Ovary (tissue), 9 donors: ENCODE measurements around the gene DNM1. TPM values are rescaled to one million over a fixed set of nuclear protein-coding genes. Genes with fewer than 3 reads are reported as not detected.

ENCODE experiments used
- microRNA counts: library from miRNA; unstranded; fragments of <30 nt; microRNA quantifications from one replicate; lab custom pipeline; 2016
- microRNA-seq, 3 donors: library from miRNA; unstranded; fragments of <30 nt; microRNA quantifications; one replicate each; pipeline versions ENCODE4 to v1.2.0, GENCODE V29; 2019 to 2020
- polyA plus RNA-seq, 2 donors: library from polyadenylated mRNA; stranded (reverse); fragments of 200-250 nt in 1 of 2; fragments of 350-450 nt in 1 of 2; fragmentation: Illumina TruSeq in 1 of 2; extraction: RNeasy Lipid Tissue Mini Kit (QIAGEN cat#74804) in 1 of 2; gene quantifications; one replicate each; pipeline ENCODE4 v1.2.3, GENCODE V29; 2013 to 2014
- small RNA-seq: library from RNA; depleted of rRNA; stranded (forward); fragments of <200 nt; gene quantifications from one replicate; pipeline ENCODE3, GENCODE V24; 2016
- total RNA-seq, 7 donors: library from RNA; depleted of rRNA in 2 of 7; stranded (reverse); fragments of >200 nt in 2 of 7; fragmentation: NEBNext Ultra II Directional in 3 of 7; extraction: Animal tissue kit (Norgen Biotek cat#: 25700) in 3 of 7; gene quantifications; one replicate each; pipeline versions ENCODE4 v1.1.0 to v1.2.4, GENCODE V29; 2016 to 2023
- donor health status: DM: no; HTN: no; CAD: no; lungs with moderate emphysema.
- donor health status: DM: no; HTN: no; CAD: no.
- donor health status: Bipolar disorder and iron deficiency.
- donor health status: DM: yes; HTN: yes; CAD: no.
- donor health status: DM: no; HTN: no; CAD: no.
- donor health status: DM: yes; HTN: yes; CAD: no.

The DNM1 gene
- total and polyA plus RNA-seq, 9 donors, result 1.2 to 10.4 (median 4.6) TPM

MicroRNA genes within 50 kb of the gene (microRNA counts, 767-probe panel; counts per million panel counts)
- microRNA hsa-miR-199b-5p (lab: Ali Mortazavi, UCI), result 4,074 counts per million, percentile 90 among the panel's probes with 10 or more counts
- microRNA hsa-miR-3154 (lab: Ali Mortazavi, UCI), result 530 counts per million, percentile 78 among the panel's probes with 10 or more counts

Small RNAs within 50 kb of the gene (microRNA-seq; reads per million reads assigned to microRNA genes)
- 9.3 to 90.3 (median 38.1) reads per million in 3 donors for gene MIR199B
- gene MIR3154, result 0 to 0.71 (median 0) reads per million in 3 donors

Small RNAs within 50 kb of the gene (small RNA-seq; reads per million reads assigned to genes)
- gene MIR199B (6.7 reads per million, percentile 82 among the genes with 10 or more reads in this experiment), gene MIR3154 (not detected)

Other genes starting within 250 kb of the DNM1 start
- 100 to 1,000 TPM in 2 of 7 donors, 10 to 100 TPM in 4, 1 to 10 TPM in 1; 8.6 to 104 (median 76.0) TPM for gene EEIG1, start 222.4 kb upstream of the DNM1 start, total RNA-seq
- 10 to 100 TPM; 17.9 to 20.8 TPM for gene EEIG1, start 222.4 kb upstream of the DNM1 start, polyA plus RNA-seq
- 10 to 100 TPM in 1 of 7 donors, 1 to 10 TPM in 6; 4.1 to 10.9 (median 5.9) TPM for gene NAIF1, start 136.1 kb upstream of the DNM1 start, total RNA-seq
- 1 to 10 TPM; 6.6 to 9.0 TPM for gene NAIF1, start 136.1 kb upstream of the DNM1 start, polyA plus RNA-seq
- gene SLC25A25, start 135.1 kb upstream of the DNM1 start, total RNA-seq, result 10 to 100 TPM; 24.1 to 90.1 (median 40.0) TPM
- 10 to 100 TPM; 23.4 to 28.6 TPM for gene SLC25A25, start 135.1 kb upstream of the DNM1 start, polyA plus RNA-seq
- gene PTGES2, start 75.7 kb upstream of the DNM1 start, total RNA-seq, result 10 to 100 TPM; 33.7 to 69.5 (median 61.3) TPM
- 10 to 100 TPM; 19.6 to 33.8 TPM for gene PTGES2, start 75.7 kb upstream of the DNM1 start, polyA plus RNA-seq
- 10 to 100 TPM in 2 of 7 donors, 1 to 10 TPM in 3, under 1 TPM in 1, not detected in 1; 0.33 to 19.5 (median 4.3) TPM for gene LCN2, start 53.9 kb upstream of the DNM1 start, total RNA-seq
- under 1 TPM in 1 of 2 donors, not detected in 1; 0.46 TPM for gene LCN2, start 53.9 kb upstream of the DNM1 start, polyA plus RNA-seq
- gene BBLN, start 43.1 kb upstream of the DNM1 start, total RNA-seq, result 100 to 1,000 TPM in 1 of 7 donors, 10 to 100 TPM in 6; 17.9 to 210 (median 31.7) TPM
- gene BBLN, start 43.1 kb upstream of the DNM1 start, polyA plus RNA-seq, result 10 to 100 TPM in 1 of 2 donors, 1 to 10 TPM in 1; 2.4 to 59.3 TPM
- gene CIZ1, start 11.8 kb upstream of the DNM1 start, total RNA-seq, result 100 to 1,000 TPM in 5 of 7 donors, 10 to 100 TPM in 2; 53.1 to 185 (median 153) TPM
- 10 to 100 TPM; 86.6 to 87.8 TPM for gene CIZ1, start 11.8 kb upstream of the DNM1 start, polyA plus RNA-seq
- gene GOLGA2, start 72.6 kb downstream of the DNM1 start, total RNA-seq, result 100 to 1,000 TPM in 4 of 7 donors, 10 to 100 TPM in 3; 53.2 to 117 (median 107) TPM
- 100 to 1,000 TPM in 1 of 2 donors, 10 to 100 TPM in 1; 63.7 to 114 TPM for gene GOLGA2, start 72.6 kb downstream of the DNM1 start, polyA plus RNA-seq
- gene SWI5, start 72.9 kb downstream of the DNM1 start, total RNA-seq, result 10 to 100 TPM; 22.4 to 48.9 (median 29.5) TPM
- gene SWI5, start 72.9 kb downstream of the DNM1 start, polyA plus RNA-seq, result 10 to 100 TPM; 34.4 to 46.4 TPM
- gene TRUB2, start 119.1 kb downstream of the DNM1 start, total RNA-seq, result 10 to 100 TPM in 6 of 7 donors, 1 to 10 TPM in 1; 4.6 to 29.4 (median 19.7) TPM
- 10 to 100 TPM in 1 of 2 donors, 1 to 10 TPM in 1; 9.7 to 20.7 TPM for gene TRUB2, start 119.1 kb downstream of the DNM1 start, polyA plus RNA-seq
- gene COQ4, start 119.5 kb downstream of the DNM1 start, total RNA-seq, result 10 to 100 TPM; 24.4 to 75.7 (median 34.2) TPM
- gene COQ4, start 119.5 kb downstream of the DNM1 start, polyA plus RNA-seq, result 10 to 100 TPM; 22.0 to 38.0 TPM
- 10 to 100 TPM in 5 of 7 donors, 1 to 10 TPM in 2; 8.8 to 22.4 (median 11.0) TPM for gene SLC27A4, start 137.1 kb downstream of the DNM1 start, total RNA-seq
- gene SLC27A4, start 137.1 kb downstream of the DNM1 start, polyA plus RNA-seq, result 1 to 10 TPM; 4.8 to 8.7 TPM
- 10 to 100 TPM; 20.5 to 51.4 (median 36.0) TPM for gene URM1, start 168.0 kb downstream of the DNM1 start, total RNA-seq
- gene URM1, start 168.0 kb downstream of the DNM1 start, polyA plus RNA-seq, result 10 to 100 TPM; 22.1 to 41.4 TPM
- gene CERCAM, start 217.5 kb downstream of the DNM1 start, total RNA-seq, result 10 to 100 TPM; 19.6 to 63.9 (median 45.8) TPM
- 10 to 100 TPM; 24.2 to 27.3 TPM for gene CERCAM, start 217.5 kb downstream of the DNM1 start, polyA plus RNA-seq